GM18867 (cell line): ENCODE results near the gene MICAL2.

Source experiments
- ATAC-seq: cut with Tn5 transposase; IDR thresholded peaks from one replicate; pipeline ENCODE4 v1.9.1; 2021; ENCODE audit warnings: mild to moderate bottlenecking, moderate library complexity; ENCODE audit not compliant: unreplicated experiment

Gene MICAL2

DNA sequence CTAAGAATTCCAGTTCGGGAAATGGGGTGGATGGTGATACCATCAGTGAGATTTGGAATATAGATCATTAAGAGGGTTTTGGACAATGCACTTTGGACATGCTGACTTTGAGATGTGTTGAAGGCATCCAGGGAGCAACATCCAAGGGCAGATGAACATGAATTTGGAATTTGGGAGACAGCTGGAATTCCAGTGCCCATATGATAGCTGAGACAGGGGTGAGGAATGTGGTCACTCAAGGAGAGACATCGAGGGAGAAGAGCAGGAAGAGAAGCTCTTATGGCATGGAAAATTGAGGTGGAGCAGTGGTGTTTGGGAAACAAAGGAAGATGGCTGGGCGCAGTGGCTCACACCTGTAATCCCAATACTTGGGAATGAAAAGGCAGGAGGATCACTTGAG, 11.8 kb upstream of the MICAL2 start:
- ATAC-seq: no peak

DNA sequence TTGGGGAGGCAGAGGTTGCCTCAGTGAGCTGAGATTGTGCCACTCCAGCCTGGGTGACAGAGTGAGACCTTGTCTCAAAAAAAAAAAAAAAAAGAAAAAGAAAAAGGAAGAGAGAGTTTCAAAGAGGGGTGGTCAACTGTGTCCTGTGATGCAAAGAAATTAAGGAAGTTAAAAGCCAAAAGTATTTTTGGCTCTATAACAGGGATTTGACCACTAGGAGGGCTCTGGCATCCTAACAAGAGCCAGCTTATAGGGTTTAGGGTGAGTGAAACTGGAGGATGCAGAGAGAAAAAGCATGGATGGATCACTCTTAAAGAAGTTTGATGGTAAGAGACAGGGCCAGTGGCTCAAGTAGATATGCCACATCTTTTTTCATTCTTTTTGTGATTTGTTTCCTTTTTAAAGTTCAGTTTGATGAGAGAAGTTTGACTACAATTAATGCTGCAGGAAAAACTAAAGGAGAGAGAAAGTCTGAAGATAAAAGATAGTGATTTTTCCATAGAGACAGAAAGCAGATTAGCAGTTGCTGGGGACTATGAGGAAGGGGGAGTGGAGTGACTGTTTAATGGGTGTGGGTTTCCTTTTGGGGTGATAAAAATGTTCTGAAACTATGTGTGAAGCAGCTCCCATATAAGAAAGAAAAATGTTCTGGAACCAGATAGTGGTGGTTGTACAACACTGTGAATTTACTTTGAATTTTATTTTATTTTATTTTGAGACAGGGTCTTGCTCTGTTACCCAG, 11.1 kb upstream of the MICAL2 start:
- ATAC-seq: no peak

DNA sequence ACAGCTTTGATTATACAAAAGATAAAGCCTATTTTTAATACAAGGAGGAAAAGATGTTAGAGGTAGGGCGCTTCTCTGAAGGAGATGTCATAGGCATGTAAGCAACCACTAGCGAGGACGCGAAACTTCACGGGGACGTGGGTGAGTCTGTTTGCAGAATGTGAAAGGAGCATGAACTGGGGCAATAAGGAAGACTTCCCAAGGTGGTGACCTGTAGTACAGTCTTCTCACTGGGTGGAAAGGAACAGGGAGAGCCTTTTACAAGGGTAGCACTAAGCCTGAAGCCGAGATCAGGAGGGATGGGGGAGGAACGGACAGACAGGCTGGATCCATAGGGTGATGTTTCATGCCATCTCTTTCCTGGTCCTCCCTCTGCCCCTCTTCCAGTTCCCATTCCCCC, 10.0 kb upstream of the MICAL2 start:
- no peak for ATAC-seq

GRCh38 chr11:12100841-12101242, 9.5 kb upstream of the MICAL2 start:
- ATAC-seq: no peak

DNA sequence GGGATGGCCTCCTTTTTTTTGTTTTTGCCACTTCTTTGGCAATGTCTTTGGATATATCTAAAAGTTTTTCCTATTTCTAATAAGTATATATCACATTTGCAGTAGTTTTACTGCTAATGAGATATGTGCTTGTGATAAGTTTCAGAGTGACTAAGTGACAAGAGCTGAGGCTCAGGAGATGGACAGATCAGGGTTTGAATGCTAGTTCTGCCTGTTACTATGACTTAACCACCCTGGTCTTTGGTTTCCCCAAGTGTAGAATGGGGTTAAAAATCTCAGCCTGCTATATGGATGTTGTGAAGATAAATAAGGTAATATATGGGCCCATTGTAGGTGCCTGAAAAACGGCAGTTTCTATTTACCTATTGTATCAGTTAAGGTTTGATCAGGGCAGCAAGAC, 9.1 kb upstream of the MICAL2 start:
- ATAC-seq: no peak

DNA sequence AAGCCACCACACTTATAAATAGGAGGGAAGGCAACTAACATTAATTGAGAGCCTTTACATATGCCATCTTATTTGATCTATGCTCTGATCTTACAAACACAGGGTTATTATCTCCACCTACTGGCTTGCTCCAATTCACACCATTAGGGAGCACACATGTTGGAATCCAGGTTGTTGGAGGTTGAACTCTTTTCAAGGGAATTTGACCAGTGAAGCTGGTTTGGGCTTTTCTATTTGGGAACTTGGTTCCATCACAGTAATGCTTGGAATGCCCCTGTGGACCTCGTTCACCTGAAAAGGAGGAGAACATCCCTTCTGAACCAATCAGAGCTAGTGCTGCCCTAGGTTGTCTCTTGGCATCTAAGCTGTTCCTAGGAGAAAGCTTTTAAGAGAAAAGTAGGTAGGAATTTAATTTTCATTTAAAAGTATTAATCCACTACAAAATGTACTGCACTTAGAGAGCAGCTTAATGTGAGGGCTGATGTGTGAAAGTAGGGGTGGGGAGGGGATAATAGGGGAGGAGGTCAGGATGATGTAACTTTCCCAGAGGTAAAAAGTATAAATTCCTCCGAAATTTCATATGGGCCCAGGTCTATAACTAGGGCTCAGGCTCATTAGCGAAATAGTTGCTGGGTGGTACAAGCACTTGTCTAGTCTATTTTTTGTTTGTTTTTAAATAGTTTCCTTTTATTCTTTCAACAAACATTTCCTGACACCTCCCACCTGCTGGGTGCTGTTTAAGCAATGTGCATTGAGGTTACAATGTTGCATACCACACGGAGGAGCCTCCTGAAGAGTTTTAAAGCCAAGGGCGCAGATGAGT, 7.6 kb upstream of the MICAL2 start:
- ATAC-seq: no peak

DNA sequence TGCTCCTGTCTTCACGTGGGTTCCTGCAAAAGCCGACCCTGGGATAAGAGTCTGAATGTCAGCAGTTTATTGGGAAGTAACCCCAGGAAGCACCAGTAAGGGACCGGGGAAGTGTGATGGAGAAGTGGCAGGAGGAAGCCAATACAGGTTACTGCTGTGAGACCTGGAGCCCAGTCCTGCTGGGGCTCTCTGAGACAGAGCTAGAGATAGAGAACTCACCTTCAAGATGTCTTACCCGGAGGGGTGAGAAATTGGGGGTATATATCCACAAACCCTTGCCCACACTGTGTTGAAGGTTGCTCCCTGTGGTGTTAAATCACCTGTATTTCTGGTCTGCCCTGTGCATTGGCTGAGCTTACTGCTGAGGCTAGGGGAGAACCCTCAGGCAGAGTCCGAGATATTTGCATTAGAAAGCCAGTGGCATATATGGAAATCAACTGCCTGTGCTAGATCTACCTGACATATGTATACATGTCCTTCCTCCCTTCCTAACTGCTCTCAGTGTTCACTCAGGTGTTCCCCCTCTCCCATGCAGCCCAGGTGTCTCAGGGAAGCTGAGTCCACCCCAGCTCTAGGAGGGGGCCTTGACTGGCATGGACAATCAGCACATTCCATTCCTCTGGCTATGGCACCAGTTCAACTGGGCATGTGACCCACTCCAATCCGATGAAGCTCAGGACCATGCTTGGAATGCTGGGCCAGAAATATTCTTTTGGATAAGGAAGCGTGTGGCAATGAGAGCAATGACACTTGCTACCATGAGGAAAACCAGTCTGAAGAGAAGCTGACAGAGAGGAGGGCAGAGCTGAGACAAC, 6.8 kb upstream of the MICAL2 start:
- ATAC-seq: no peak

DNA sequence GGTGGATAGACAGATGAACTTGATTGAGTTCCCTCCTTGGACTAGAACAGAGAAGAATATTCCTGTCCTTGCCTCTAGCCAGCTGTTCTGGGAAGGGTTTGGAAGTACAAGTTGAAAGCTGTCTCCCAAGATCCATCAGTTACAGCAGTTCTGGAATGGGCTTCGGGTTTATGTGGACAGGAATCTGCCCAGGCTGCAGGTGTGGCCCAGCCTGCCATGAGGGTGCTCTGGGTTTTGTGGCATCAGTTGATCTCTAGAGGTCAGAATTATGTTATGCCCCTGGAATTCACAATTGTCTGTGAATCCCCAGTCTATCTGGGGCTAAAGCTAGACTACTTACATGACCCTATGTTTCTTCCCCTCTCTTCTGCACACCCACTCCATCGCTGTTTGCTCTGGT, 4.9 kb upstream of the MICAL2 start:
- ATAC-seq: no peak

- no peak for ATAC-seq
Observed at GRCh38 chr11:12106101-12106500, 4.3 kb upstream of the MICAL2 start.

DNA sequence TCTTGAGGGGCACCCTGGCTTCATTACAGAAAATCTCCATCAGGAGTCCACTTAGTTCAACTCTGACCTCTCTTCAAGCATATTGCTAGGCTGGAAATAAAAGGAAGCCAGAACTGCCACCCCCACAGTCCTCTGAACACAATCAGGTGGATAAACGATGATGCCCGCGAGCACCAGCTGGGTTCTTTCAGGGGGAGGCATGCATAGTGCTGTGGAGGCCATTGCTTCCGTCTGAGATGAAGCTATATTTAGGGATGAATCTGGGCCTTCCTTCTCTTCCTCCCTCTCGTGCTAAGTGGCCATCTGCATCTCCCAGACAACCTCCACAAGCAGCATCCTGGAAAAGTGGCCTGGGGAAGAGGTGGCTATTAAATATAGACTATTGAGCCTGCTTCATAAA, 3.9 kb upstream of the MICAL2 start:
- no peak for ATAC-seq

- ATAC-seq: no peak
Observed at GRCh38 chr11:12108875-12109453, 1.4 kb upstream of the MICAL2 start.

GRCh38 chr11:12109591-12110196, 696 bp upstream of the MICAL2 start:
- ATAC-seq: no peak

GRCh38 chr11:12110714-12111548, 541 bp downstream of the MICAL2 start:
- ATAC-seq: peak; percentile 37

GRCh38 chr11:12111549-12112520, 1.4 kb downstream of the MICAL2 start:
- no peak for ATAC-seq

DNA sequence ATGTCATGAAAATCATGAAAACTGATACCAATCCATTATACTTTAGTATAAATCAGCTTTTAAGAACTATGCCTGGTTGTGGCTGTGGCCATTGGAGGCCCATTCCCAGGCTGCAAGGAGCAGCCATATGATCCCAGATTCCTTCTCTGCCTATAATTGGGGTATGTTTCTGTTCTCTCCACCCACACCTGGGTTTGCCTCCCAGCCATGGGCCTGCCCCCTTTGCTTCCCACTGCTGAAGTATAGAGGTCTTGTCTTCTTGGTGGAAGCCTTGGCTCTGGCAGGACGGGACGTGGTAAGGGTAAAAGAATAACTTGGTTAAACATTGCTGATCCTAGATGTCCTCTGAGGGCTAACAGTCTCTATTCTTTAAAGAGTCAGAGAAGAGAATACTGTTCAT, 2.4 kb downstream of the MICAL2 start:
- no peak for ATAC-seq

- no peak for ATAC-seq
Observed at GRCh38 chr11:12113294-12113693, 2.9 kb downstream of the MICAL2 start.

DNA sequence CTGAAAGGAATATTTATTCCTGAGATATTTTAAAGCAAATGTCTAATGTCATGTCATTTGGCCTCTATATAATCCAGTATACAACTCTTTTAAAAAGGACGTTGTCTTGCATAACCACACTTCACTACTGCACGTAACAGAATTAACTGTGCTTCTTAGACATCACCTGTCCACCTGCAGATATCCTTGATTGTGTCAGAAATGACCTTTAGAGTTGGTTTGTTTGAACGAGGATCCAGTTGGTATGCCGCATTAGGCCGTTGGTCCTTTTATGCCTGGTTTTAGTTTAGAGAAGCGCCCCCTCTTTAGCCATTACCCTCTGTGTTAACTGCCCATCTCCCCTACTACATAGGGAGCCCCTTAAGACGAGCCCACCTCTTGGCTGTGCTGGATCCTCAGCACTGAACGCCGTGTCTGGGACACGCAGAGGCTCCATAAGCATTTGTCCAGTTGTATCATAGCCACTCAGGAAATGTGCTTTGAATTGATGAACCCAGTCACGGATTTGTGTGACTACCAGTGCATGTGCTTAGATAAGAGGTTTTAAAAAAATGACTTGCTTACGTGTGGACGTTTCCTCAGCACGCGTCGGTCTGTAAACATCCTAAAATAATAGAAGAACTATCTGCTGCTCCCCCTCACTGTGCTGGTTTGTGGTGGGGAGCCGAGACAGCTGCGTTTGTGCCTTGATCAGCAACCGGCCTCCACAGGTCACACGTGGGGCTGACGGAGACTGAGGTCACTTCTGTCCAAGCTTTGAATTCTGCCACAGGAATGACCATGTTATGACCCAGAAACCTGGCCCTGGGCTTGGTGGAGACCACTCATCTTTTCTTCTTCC, 4.0 kb downstream of the MICAL2 start:
- ATAC-seq: no peak
